CD4-positive, alpha-beta T cell (primary cell): ENCODE data around the gene ZCCHC9. TPM values are rescaled to one million over a fixed set of nuclear protein-coding genes. Genes with fewer than 3 reads are reported as not detected.

Experiments
- ATAC-seq: fragments of 200-7000 bp; cut with Tn5 transposase; one replicate; pipeline ENCODE4 v1.10.0; 2022; ENCODE audit warnings: mild to moderate bottlenecking; ENCODE audit not compliant: poor library complexity
- CTCF ChIA-PET: fragments of 350-600 bp; sonication (Branson Sonifier 250); formaldehyde crosslinking; loops from one replicate; lab custom pipeline; 2021; ENCODE audit warnings: antibody characterized with exemption, inconsistent platforms; lab: Charles Lee
- POLR2A ChIA-PET: fragments of 350-600 bp; sonication (Branson Sonifier 250); formaldehyde crosslinking; loops from one replicate; lab custom pipeline; 2021; ENCODE audit warnings: antibody characterized with exemption, inconsistent platforms; lab: Charles Lee
- DNase-seq, 14 experiments: peaks; one replicate each; pipeline ENCODE4 v3.0.0-alpha.2; 2013 to 2020; ENCODE audit warnings: mixed read lengths in 2 of 14
- H3K27ac ChIP-seq, 2 donors: one replicate each; pipeline versions ENCODE4 v1.5.1 to v1.7.0; 2013; ENCODE audit warnings: low read length in 2 of 2, low read depth in 1 of 2, mild to moderate bottlenecking in 1 of 2
- H3K27me3 ChIP-seq, 2 experiments: 1 replicate in 1 of 2; 2 replicates in 1 of 2; pipeline versions ENCODE4 v1.6.1 to v1.7.0; 2013; ENCODE audit warnings: low read length in 2 of 2, control low read depth in 1 of 2, mild to moderate bottlenecking in 1 of 2, moderate library complexity in 1 of 2; ENCODE audit not compliant: insufficient read depth in 2 of 2, control insufficient read depth in 1 of 2
- H3K36me3 ChIP-seq: one replicate; pipeline ENCODE4 v1.6.1; 2013; ENCODE audit warnings: low read length, control low read depth; ENCODE audit not compliant: insufficient read depth
- H3K4me1 ChIP-seq: one replicate; pipeline ENCODE4 v1.6.1; 2013; ENCODE audit warnings: low read length, control low read depth; ENCODE audit not compliant: insufficient read depth
- H3K4me3 ChIP-seq: one replicate; pipeline ENCODE4 v1.5.1; 2013; ENCODE audit warnings: mild to moderate bottlenecking, low read length, moderate library complexity
- H3K9me3 ChIP-seq, 2 experiments: 1 replicate in 1 of 2; 2 replicates in 1 of 2; pipeline versions ENCODE4 v1.6.1 to v1.7.0; 2013; ENCODE audit warnings: low read length in 2 of 2, mild to moderate bottlenecking in 2 of 2, control low read depth in 1 of 2, moderate library complexity in 1 of 2; ENCODE audit not compliant: control insufficient read depth in 1 of 2, insufficient read depth in 1 of 2
- H3K27ac Mint-ChIP-seq: one replicate; pipeline ENCODE4 v1.8.0; 2020; ENCODE audit warnings: mixed read lengths
- H3K27me3 Mint-ChIP-seq: one replicate; pipeline ENCODE4 v1.8.0; 2021; ENCODE audit warnings: mixed read lengths
- H3K36me3 Mint-ChIP-seq: one replicate; pipeline ENCODE4 v1.8.0; 2021; ENCODE audit warnings: low read depth, mixed read lengths
- H3K4me1 Mint-ChIP-seq: one replicate; pipeline ENCODE4 v1.8.0; 2021; ENCODE audit warnings: low read depth, mixed read lengths
- H3K4me3 Mint-ChIP-seq: one replicate; pipeline ENCODE4 v1.8.0; 2020; ENCODE audit warnings: mild to moderate bottlenecking, mixed read lengths
- H3K9me3 Mint-ChIP-seq: one replicate; pipeline ENCODE4 v1.8.0; 2020; ENCODE audit warnings: mixed read lengths
- intact Hi-C, 2 experiments: fragments of 100-400 bp; cut with DNase I in 1 of 2; cut with micrococcal nuclease in 1 of 2; formaldehyde crosslinking; loops; one replicate each; pipeline versions ENCODE4 v1.15.1 to v1.9.0; 2023 to 2025; cut with DNase I, micrococcal nuclease
- total RNA-seq, 174 experiments: library from RNA in 2 of 174; stranded (reverse) in 2 of 174; gene quantifications; one replicate each; pipeline ENCODE4 v1.2.3 and lab custom pipeline; 2021 to 2026
- TF ChIP-seq, protein P1 (sequence below): fragments of 200-600 bp; IDR thresholded peaks from one replicate; pipeline ENCODE4 v1.8.0; 2022; ENCODE audit warnings: antibody characterized with exemption, mild to moderate bottlenecking

Gene ZCCHC9
- total RNA-seq, 2 experiments from 2014 or later: 16.3 to 17.3 TPM

DNA sequence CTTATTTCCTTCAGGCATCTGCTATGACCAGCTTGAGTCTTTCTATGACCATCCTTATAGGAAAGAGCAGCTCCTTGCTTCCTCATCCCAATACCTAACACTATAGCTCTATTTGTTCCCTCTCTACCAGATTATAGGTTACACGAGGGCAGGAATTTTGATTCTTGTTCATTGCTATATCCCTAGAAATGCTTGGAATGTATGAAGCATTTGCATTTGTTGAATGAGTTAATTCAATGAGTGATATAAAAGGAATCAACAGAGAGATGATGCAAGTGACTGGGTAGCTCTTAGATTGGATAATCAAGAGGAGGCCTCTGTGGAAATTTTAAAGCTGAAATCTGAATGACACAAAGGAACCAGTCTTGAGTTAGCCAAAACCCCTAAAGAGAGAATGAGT is 13.9 kb downstream of the ZCCHC9 start:
- no peak overlapping the region for H3K4me3 Mint-ChIP-seq
- no peaks in the 10 kb centered on the region for H3K9me3 Mint-ChIP-seq
- Histone ChIP-seq H3K4me1 (no peaks in the 10 kb centered on the region), H3K4me3 (no peak overlapping the region), H3K9me3 (no peaks in the 10 kb centered on the region), H3K36me3 (peaks cover 26% of the 10 kb centered on the region), H3K27me3 (no peaks in the 10 kb centered on the region), H3K27ac (no peak overlapping the region)
- ChIA-PET CTCF (no interaction called here), POLR2A (interaction anchor here (1.0 kb wide), 1 partner anchor 13 kb away, joined by 4 read pairs; no protein-coding TSS in a partner anchor)
- H3K4me1 Mint-ChIP-seq: no peaks in the 10 kb centered on the region
- no peak for ATAC-seq
- TF ChIP-seq, protein P1, sequence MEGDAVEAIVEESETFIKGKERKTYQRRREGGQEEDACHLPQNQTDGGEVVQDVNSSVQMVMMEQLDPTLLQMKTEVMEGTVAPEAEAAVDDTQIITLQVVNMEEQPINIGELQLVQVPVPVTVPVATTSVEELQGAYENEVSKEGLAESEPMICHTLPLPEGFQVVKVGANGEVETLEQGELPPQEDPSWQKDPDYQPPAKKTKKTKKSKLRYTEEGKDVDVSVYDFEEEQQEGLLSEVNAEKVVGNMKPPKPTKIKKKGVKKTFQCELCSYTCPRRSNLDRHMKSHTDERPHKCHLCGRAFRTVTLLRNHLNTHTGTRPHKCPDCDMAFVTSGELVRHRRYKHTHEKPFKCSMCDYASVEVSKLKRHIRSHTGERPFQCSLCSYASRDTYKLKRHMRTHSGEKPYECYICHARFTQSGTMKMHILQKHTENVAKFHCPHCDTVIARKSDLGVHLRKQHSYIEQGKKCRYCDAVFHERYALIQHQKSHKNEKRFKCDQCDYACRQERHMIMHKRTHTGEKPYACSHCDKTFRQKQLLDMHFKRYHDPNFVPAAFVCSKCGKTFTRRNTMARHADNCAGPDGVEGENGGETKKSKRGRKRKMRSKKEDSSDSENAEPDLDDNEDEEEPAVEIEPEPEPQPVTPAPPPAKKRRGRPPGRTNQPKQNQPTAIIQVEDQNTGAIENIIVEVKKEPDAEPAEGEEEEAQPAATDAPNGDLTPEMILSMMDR: no peak
- DNase-seq: no peak
- intact Hi-C loops: no loop called here
- peaks cover 45% of the 10 kb centered on the region for H3K36me3 Mint-ChIP-seq
- no peak overlapping the region for H3K27ac Mint-ChIP-seq
- H3K27me3 Mint-ChIP-seq: no peaks in the 10 kb centered on the region

DNA sequence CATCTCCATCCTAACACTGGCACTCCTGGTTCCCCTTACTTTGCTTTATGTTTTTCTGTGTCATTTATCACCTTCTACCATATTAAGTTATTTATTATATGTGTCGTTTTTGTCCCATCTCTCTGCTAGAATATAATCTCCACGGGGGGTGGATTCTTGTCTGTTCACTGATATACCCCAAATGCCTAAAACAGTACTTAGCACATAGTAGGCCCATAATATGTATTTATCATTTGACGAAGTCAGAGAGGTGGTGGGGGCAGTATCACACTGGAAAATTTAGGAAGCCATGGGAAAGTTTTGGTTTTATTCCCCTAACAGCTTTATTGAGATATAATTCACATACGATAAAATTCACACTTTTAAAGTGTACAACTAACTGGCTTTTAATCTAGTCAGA is 14.4 kb downstream of the ZCCHC9 start:
- no peak overlapping the region for H3K4me3 ChIP-seq
- no peak for DNase-seq
- no peaks in the 10 kb centered on the region for H3K4me1 ChIP-seq
- no peak for ATAC-seq
- H3K27me3 Mint-ChIP-seq: no peaks in the 10 kb centered on the region
- H3K4me3 Mint-ChIP-seq: no peak overlapping the region
- POLR2A ChIA-PET: no interaction called here
- H3K4me1 Mint-ChIP-seq: no peaks in the 10 kb centered on the region
- H3K27me3 ChIP-seq: no peaks in the 10 kb centered on the region
- H3K9me3 Mint-ChIP-seq: no peaks in the 10 kb centered on the region
- H3K27ac Mint-ChIP-seq: no peak overlapping the region
- TF ChIP-seq, protein P1: no peak
- CTCF ChIA-PET: no interaction called here
- H3K36me3 Mint-ChIP-seq: peaks cover 40% of the 10 kb centered on the region
- intact Hi-C loops: no loop called here
- H3K9me3 ChIP-seq: no peaks in the 10 kb centered on the region
- peaks cover 23% of the 10 kb centered on the region for H3K36me3 ChIP-seq
- no peak overlapping the region for H3K27ac ChIP-seq

- DNase-seq: no peak
- no peak overlapping the region for H3K27ac ChIP-seq
- intact Hi-C loops: no loop called here
- Mint-ChIP-seq H3K27ac (no peak overlapping the region), H3K27me3 (no peaks in the 10 kb centered on the region), H3K36me3 (peaks cover 33% of the 10 kb centered on the region), H3K4me3 (no peak overlapping the region), H3K4me1 (no peaks in the 10 kb centered on the region), H3K9me3 (no peaks in the 10 kb centered on the region)
- H3K4me1 ChIP-seq: no peaks in the 10 kb centered on the region
- no peaks in the 10 kb centered on the region for H3K9me3 ChIP-seq
- no peak overlapping the region for H3K4me3 ChIP-seq
- TF ChIP-seq, protein P1: no peak
- no peaks in the 10 kb centered on the region for H3K27me3 ChIP-seq
- CTCF ChIA-PET: no interaction called here
- H3K36me3 ChIP-seq: peaks cover 20% of the 10 kb centered on the region
- POLR2A ChIA-PET: no interaction called here
- no peak for ATAC-seq
Measured at GRCh38 chr5:81316571-81316970, 15.2 kb downstream of the ZCCHC9 start.
